HG03457 (cell line): ENCODE measurements around the gene RRP7A.
"Not testable (repeated sequence)": the region's sequence is repeated elsewhere in the genome, so short reads cannot be mapped to it uniquely, and the experiment has no call there.

ENCODE experiments used
- ATAC-seq: cut with Tn5 transposase; IDR thresholded peaks from one replicate; pipeline ENCODE4 v1.9.1; 2021; ENCODE audit warnings: moderate number of reproducible peaks; ENCODE audit not compliant: unreplicated experiment

Gene RRP7A

GRCh38 chr22:42500161-42500835 lies 19.3 kb downstream of the RRP7A start:
- ATAC-seq, result peak; percentile 51

- ATAC-seq, result not testable (repeated sequence)
Measured at GRCh38 chr22:42499773-42500160, 19.8 kb downstream of the RRP7A start.

DNA sequence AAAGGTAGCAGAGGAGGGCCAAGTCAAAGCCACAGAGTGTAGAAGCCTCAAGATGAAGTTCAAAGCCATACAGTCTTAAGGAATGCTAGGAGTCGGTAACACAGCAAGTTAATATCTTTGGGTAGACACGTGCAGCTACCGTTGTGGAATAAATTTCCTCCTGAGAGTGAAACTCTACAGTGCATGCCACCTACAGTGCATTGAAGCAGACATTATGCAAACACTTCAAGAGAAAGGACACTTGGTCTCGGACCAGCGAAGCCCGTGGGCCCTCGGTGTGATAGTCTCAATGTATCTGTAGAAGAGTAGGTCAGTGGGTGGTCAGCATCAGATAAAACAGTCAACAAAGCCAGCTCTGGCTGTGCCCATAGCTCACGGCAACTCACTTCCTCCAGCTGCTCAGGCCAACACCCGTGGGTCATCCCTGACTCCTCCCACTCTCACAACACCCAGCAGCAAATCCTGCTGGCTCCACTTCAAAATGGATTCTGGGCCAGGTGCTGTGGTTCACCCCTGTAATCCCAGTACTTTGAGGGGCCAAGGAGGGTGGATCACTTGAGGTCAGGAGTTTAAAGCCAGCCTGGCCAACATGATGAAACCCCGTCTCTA lies 24.0 kb downstream of the RRP7A start:
- not testable (repeated sequence) for ATAC-seq

- ATAC-seq, result no peak
Measured at GRCh38 chr22:42493393-42493792, 26.2 kb downstream of the RRP7A start.

- ATAC-seq, result no peak
Measured at GRCh38 chr22:42492323-42492690, 27.3 kb downstream of the RRP7A start.

DNA sequence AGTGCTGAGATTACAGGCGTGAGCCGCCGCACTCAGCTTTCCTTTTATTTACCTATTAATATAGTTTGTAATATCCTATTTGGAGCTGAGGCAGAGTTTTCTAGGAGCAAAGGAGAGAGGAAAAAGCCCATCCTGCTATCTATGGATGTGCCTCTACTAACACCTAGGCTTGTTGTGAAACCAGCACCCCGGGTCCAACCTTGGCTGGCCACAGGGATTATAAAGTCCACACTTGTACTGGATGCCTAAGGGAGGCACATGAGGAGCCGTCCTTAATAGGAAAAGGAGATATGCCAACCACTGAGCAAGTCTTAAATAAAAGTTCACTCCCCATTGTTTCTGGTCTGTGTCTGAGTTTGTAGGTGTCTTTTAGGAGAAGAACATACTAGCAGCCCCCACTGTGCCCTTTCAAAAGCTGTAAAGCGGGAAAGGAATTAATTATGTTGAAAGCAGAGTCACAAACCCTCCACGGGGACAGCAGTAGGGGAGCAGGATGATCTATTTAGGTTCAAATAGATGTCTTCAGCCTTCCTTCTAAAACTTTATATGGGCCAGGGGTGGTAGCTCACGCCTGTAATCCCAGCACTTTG lies 29.3 kb downstream of the RRP7A start:
- no peak for ATAC-seq

- no peak for ATAC-seq
Measured at GRCh38 chr22:42489000-42489399, 30.6 kb downstream of the RRP7A start.

- no peak for ATAC-seq
Measured at GRCh38 chr22:42484506-42484905, 35.1 kb downstream of the RRP7A start.

DNA sequence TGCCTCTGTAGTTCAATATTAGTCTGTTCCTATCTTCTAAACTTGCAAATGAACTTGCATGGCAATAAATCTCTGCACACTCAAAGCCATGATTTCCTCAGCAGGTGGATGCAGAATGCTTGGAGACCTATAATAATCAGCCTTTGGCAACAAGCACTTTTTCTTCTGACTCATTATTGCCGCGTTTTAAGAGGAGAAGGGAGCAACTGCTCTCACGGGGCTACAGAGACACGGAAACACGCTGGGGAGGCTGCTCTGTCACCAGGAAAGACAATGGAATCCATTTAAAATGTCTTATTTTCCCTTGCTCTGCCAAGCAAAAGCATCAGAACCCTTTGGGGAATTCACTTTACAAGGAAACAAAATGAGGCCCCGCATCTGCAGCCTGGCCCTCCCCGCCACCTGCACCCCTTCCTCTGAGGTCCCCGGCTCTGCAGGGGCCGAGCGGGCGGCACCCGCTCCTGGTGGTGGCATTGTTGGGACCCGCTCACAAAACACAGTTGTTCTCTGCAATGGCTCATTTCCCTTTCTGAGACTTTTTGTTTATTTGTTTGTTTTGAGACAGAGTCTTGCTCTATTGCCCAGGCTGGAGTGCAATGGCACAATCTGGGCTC lies 35.9 kb downstream of the RRP7A start:
- ATAC-seq, result not testable (repeated sequence)

- ATAC-seq, result no peak
Measured at GRCh38 chr22:42475122-42475521, 44.5 kb downstream of the RRP7A start.

DNA sequence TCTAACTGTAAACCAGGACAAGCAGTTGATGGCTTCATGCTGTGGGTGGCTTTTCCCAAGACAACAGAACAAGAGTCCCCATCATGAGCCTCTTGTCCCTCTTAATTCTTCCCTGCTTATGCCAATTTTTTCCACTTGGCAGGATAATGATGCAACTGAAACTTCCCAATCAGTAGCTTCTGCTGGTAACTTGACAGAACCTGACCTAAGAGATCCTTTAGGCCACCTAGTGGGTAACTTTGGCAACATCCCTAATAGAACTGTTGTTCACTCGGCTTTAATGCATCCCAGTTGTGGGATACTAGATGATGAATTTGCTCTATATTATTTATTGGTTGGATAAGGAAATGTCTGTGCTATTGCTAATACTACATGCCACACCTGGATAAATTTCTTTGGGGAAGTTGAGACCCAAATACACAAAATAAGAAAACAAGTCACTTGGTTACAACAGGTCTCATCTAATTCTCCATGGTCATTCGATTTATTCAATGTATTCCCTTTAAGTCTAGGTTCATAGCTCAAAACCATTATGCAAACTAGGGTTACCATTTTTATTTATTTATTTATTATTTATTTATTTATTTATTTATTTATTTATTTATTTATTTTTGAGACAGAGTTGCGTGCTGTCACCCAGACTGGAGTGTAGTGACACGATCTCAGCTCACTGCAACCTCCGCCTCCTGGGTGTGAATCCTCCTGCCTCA lies 46.0 kb downstream of the RRP7A start:
- ATAC-seq, result no peak

DNA sequence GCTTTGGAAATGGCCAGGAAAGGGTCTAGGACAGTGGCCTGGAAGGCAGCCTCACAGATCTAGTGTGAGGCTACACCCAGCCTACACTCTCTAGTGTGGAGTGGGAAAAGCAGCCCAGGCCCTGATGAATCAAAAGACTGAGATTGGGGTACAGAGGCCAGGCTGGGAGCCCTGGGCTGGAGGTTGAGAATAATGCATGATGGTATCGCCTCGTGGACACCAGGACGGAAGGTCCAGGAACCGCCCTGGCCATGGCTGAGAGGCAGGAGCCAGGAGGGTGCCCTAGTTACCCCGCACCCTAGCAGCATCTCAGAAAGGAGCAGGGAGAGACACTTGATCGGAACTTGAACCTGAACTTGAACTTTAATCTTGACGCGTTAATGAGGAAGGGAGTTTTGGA lies 46.9 kb downstream of the RRP7A start:
- ATAC-seq, result no peak

DNA sequence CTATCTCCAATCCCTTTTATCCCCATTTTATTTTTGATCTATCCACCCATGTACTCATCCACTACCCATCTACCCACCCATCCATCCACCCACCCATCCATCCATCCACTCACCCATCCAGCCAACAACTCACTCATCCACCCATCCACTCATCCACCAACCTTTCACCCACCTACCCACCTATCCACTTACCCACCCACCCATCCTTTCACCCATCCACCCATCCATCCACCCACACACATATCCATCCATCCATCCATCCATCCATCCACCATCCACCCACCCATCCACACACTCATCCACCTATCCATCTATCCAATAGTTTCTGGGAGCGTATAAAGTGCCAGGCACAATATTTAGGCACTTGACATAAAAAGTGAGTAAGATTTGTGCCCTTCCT lies 48.2 kb downstream of the RRP7A start:
- no peak for ATAC-seq

GRCh38 chr22:42470366-42471082 lies 49.1 kb downstream of the RRP7A start:
- ATAC-seq, result no peak

- no peak for ATAC-seq
Measured at GRCh38 chr22:42468841-42469240, 50.8 kb downstream of the RRP7A start.

GRCh38 chr22:42462016-42462415 lies 57.6 kb downstream of the RRP7A start:
- no peak for ATAC-seq

- no peak for ATAC-seq
Measured at GRCh38 chr22:42461511-42461910, 58.1 kb downstream of the RRP7A start.
